ENCODE data around the gene CXCR1. TPM values are rescaled to one million over a fixed set of nuclear protein-coding genes. Genes with fewer than 3 reads are reported as not detected.

The CXCR1 gene
- total RNA-seq, 1 donor from 2014 or later = not detected

DNA sequence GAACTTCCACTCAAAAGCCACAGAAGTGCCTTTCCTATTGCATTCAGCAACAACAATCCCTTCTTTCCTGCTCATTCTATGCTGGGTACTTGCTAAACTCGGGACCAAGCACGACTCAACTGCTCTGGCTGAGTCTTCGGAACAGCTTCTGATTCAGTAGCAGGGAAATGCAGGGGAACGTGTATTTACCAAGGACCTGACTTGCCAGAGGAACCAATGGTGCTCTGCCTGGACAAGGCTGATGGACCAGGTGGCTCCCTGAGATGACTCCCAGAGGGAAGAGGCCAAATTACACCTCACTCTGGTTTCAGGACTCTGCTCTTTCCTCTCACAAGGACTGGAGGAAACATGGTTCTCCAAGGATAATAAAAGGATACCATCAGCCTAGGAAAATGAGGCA, 28.7 kb downstream of the CXCR1 start:
- H3K36me3 Mint-ChIP-seq (ENCODE audit: insufficient read depth) = no peaks in the 10 kb centered on the region
- no peaks in the 10 kb centered on the region for H3K4me1 Mint-ChIP-seq (ENCODE audit: low read depth)
- no peaks in the 10 kb centered on the region for H3K9me3 Mint-ChIP-seq (ENCODE audit: low read depth)
- no peak for DNase-seq (ENCODE audit: low spot score, unreplicated experiment)
- H3K4me3 Mint-ChIP-seq (ENCODE audit: low read depth) = no peak overlapping the region
- H3K27ac Mint-ChIP-seq = no peak overlapping the region
- no peak for TF ChIP-seq CTCF (IDR thresholded peaks at IDR 0.05; ENCODE audit: unreplicated experiment)
- peaks cover 38% of the 10 kb centered on the region for H3K27me3 Mint-ChIP-seq

- Mint-ChIP-seq H3K36me3 (ENCODE audit: insufficient read depth) (no peaks in the 10 kb centered on the region), H3K4me3 (ENCODE audit: low read depth) (no peak overlapping the region), H3K4me1 (ENCODE audit: low read depth) (no peaks in the 10 kb centered on the region), H3K27me3 (peaks cover 38% of the 10 kb centered on the region), H3K9me3 (ENCODE audit: low read depth) (no peaks in the 10 kb centered on the region), H3K27ac (no peak overlapping the region)
- no peak for DNase-seq (ENCODE audit: low spot score, unreplicated experiment)
- no peak for TF ChIP-seq CTCF (IDR thresholded peaks at IDR 0.05; ENCODE audit: unreplicated experiment)
These were observed 29.2 kb downstream of the CXCR1 start for GRCh38 chr2:218137514-218137913.

GRCh38 chr2:218130822-218131221, 35.9 kb downstream of the CXCR1 start:
- Mint-ChIP-seq H3K4me3 (ENCODE audit: low read depth) (no peak overlapping the region), H3K27me3 (peaks cover 24% of the 10 kb centered on the region), H3K4me1 (ENCODE audit: low read depth) (no peaks in the 10 kb centered on the region), H3K27ac (no peak overlapping the region), H3K9me3 (ENCODE audit: low read depth) (no peaks in the 10 kb centered on the region), H3K36me3 (ENCODE audit: insufficient read depth) (no peaks in the 10 kb centered on the region)
- no peak for DNase-seq (ENCODE audit: low spot score, unreplicated experiment)
- no peak for TF ChIP-seq CTCF (IDR thresholded peaks at IDR 0.05; ENCODE audit: unreplicated experiment)

DNA sequence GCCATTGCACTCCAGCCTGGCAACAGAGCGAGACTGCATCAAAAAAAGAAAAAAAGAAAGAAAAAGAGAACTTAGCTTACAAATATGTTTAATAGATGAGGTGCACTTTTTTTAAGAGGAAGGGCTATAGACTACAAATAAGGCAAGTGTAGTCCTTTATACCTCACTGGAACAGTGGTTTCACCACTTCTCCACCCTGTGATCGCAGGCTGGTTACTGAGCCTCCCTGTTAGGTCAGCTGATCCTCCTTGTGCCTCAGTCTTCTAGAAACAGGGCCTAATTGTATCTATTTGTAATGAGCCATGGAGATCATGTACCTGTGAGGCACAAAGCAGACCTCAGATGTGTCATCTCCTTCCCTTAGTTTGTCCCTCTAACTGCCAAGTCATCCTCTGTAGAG, 36.4 kb downstream of the CXCR1 start:
- DNase-seq (ENCODE audit: low spot score, unreplicated experiment) = no peak
- Mint-ChIP-seq H3K27me3 (peaks cover 24% of the 10 kb centered on the region), H3K4me1 (ENCODE audit: low read depth) (no peaks in the 10 kb centered on the region), H3K9me3 (ENCODE audit: low read depth) (no peaks in the 10 kb centered on the region), H3K36me3 (ENCODE audit: insufficient read depth) (no peaks in the 10 kb centered on the region), H3K4me3 (ENCODE audit: low read depth) (no peak overlapping the region), H3K27ac (no peak overlapping the region)
- no peak for TF ChIP-seq CTCF (IDR thresholded peaks at IDR 0.05; ENCODE audit: unreplicated experiment)

- DNase-seq (ENCODE audit: low spot score, unreplicated experiment) = no peak
- Mint-ChIP-seq H3K9me3 (ENCODE audit: low read depth) (no peaks in the 10 kb centered on the region), H3K27ac (no peak overlapping the region), H3K36me3 (ENCODE audit: insufficient read depth) (no peaks in the 10 kb centered on the region), H3K4me3 (ENCODE audit: low read depth) (no peak overlapping the region), H3K4me1 (ENCODE audit: low read depth) (no peaks in the 10 kb centered on the region), H3K27me3 (peaks cover 21% of the 10 kb centered on the region)
- TF ChIP-seq CTCF (IDR thresholded peaks at IDR 0.05; ENCODE audit: unreplicated experiment) = no peak
These were observed 37.2 kb downstream of the CXCR1 start for GRCh38 chr2:218129458-218130135.
